NT2/D1 (cell line): Measurements from ENCODE around the gene PLCB1.

ENCODE experiments used
- YY1 ChIP-seq: IDR thresholded peaks from 2 replicates; pipeline ENCODE4 v1.6.1; 2011; ENCODE audit not compliant: insufficient read length, insufficient read depth
- ZNF274 ChIP-seq: IDR thresholded peaks from 2 replicates; pipeline ENCODE4 v1.6.1; 2011; ENCODE audit warnings: mild to moderate bottlenecking, low read depth, low read length

- TF ChIP-seq ZNF274 = no peak
- no peak for TF ChIP-seq YY1
These were observed 798.7 kb downstream of the PLCB1 start for GRCh38 chr20:8930726-8931125.
